GM23338 (cell line): ENCODE results near the gene TRMT6. TPM values are rescaled to one million over a fixed set of nuclear protein-coding genes. Genes with fewer than 3 reads are reported as not detected.

Experiments
- ATAC-seq: fragments of 200-7000 bp; cut with Tn5 transposase; 3 replicates; pipeline ENCODE4 v1.9.1; 2020
- DNase-seq: peaks from one replicate; pipeline ENCODE4 v3.0.0-alpha.2; 2015; ENCODE audit warnings: low spot score
- H2AFZ ChIP-seq: fragments of 200-600 bp; sonication (generic); 2 replicates; pipeline ENCODE4 v1.8.0; 2016; ENCODE audit warnings: antibody characterized with exemption, mild to moderate bottlenecking, moderate library complexity
- H3F3A ChIP-seq: fragments of 200-600 bp; sonication (generic); replicated peaks from 2 replicates; pipeline ENCODE4 v1.8.0; 2017; ENCODE audit warnings: antibody characterized with exemption, mixed run types, low read depth
- H3K27ac ChIP-seq: fragments of 200-600 bp; sonication (generic); 2 replicates; pipeline ENCODE4 v1.6.1; 2016; ENCODE audit warnings: low read depth
- H3K27me3 ChIP-seq: fragments of 200-600 bp; sonication (generic); 2 replicates; pipeline ENCODE4 v1.8.0; 2016; ENCODE audit warnings: mild to moderate bottlenecking, mixed run types, moderate library complexity; ENCODE audit not compliant: insufficient read depth
- H3K36me3 ChIP-seq: fragments of 200-600 bp; sonication (generic); 2 replicates; pipeline ENCODE4 v1.8.0; 2016; ENCODE audit warnings: mild to moderate bottlenecking; ENCODE audit not compliant: insufficient read depth
- H3K4me1 ChIP-seq: fragments of 200-600 bp; sonication (generic); 2 replicates; pipeline ENCODE4 v1.8.0; 2016; ENCODE audit warnings: mild to moderate bottlenecking, moderate library complexity; ENCODE audit not compliant: insufficient read depth
- H3K4me2 ChIP-seq: fragments of 200-600 bp; sonication (generic); 2 replicates; pipeline ENCODE4 v1.7.1; 2017; ENCODE audit warnings: mixed run types
- H3K4me3 ChIP-seq: fragments of 200-600 bp; sonication (generic); 2 replicates; pipeline ENCODE4 v1.6.1; 2016; ENCODE audit warnings: mixed run types
- H3K79me2 ChIP-seq: fragments of 200-600 bp; sonication (generic); replicated peaks from 2 replicates; pipeline ENCODE4 v1.8.0; 2017; ENCODE audit warnings: mild to moderate bottlenecking; ENCODE audit not compliant: insufficient read depth
- H3K9me2 ChIP-seq: fragments of 200-600 bp; sonication (generic); 2 replicates; pipeline ENCODE4 v1.8.0; 2017; ENCODE audit not compliant: insufficient read depth
- H4K20me1 ChIP-seq: fragments of 200-600 bp; sonication (generic); replicated peaks from 2 replicates; pipeline ENCODE4 v1.8.0; 2017; ENCODE audit warnings: mild to moderate bottlenecking; ENCODE audit not compliant: insufficient read depth
- H3K27ac Mint-ChIP-seq: 2 replicates; pipeline ENCODE4 v1.8.0; 2020; ENCODE audit warnings: inconsistent platforms, mild to moderate bottlenecking, moderate library complexity, mixed read lengths
- H3K27me3 Mint-ChIP-seq: 3 replicates; pipeline ENCODE4 v1.8.0; 2022; ENCODE audit warnings: low read depth, mild to moderate bottlenecking, moderate library complexity, mixed read lengths, inconsistent platforms; ENCODE audit not compliant: insufficient read depth, poor library complexity
- H3K36me3 Mint-ChIP-seq: 3 replicates; pipeline ENCODE4 v1.8.0; 2021; ENCODE audit warnings: low read depth, mild to moderate bottlenecking, inconsistent platforms, moderate library complexity, mixed read lengths
- H3K4me1 Mint-ChIP-seq: 3 replicates; pipeline ENCODE4 v1.8.0; 2020; ENCODE audit warnings: mild to moderate bottlenecking, inconsistent platforms, mixed read lengths
- H3K4me3 Mint-ChIP-seq: 3 replicates; pipeline ENCODE4 v1.8.0; 2021; ENCODE audit warnings: moderate library complexity, mild to moderate bottlenecking, inconsistent platforms, mixed read lengths
- H3K9me3 Mint-ChIP-seq: 3 replicates; pipeline ENCODE4 v1.8.0; 2020; ENCODE audit warnings: moderate library complexity, mild to moderate bottlenecking, inconsistent platforms, mixed read lengths
- CREB1 ChIP-seq: fragments of 250-450 bp; sonication (Bioruptor Pico); IDR thresholded peaks from 2 replicates; pipeline ENCODE4 v1.5.0; 2020; ENCODE audit warnings: low read depth, mild to moderate bottlenecking, moderate library complexity
- CTCF ChIP-seq, 2 experiments: fragments of 200-600 bp in 1 of 2; sonication (generic) in 1 of 2; conservative IDR thresholded peaks; 2 replicates each; pipeline versions ENCODE4 v1.5.1 to v1.6.1; 2016 to 2017; ENCODE audit warnings: antibody characterized with exemption in 2 of 2, low read depth in 2 of 2, mild to moderate bottlenecking in 2 of 2, moderate library complexity in 1 of 2
- ETS1 ChIP-seq: IDR thresholded peaks from 2 replicates; pipeline ENCODE4 v1.6.1; 2016; ENCODE audit warnings: antibody characterized with exemption
- JUNB ChIP-seq: IDR thresholded peaks from one replicate; pipeline ENCODE4 v1.6.1; 2016; ENCODE audit warnings: antibody characterized with exemption; ENCODE audit not compliant: unreplicated experiment
- NANOG ChIP-seq: IDR thresholded peaks from 2 replicates; pipeline ENCODE4 v1.6.1; 2016; ENCODE audit warnings: antibody characterized with exemption, borderline replicate concordance
- POLR2AphosphoS5 ChIP-seq: IDR thresholded peaks from 2 replicates; pipeline ENCODE4 v1.6.1; 2016; ENCODE audit warnings: antibody characterized with exemption, low read depth
- STAT1 ChIP-seq: IDR thresholded peaks from one replicate; pipeline ENCODE4 v1.6.1; 2016; ENCODE audit warnings: antibody characterized with exemption; ENCODE audit not compliant: unreplicated experiment
- ZNF114 ChIP-seq: fragments of 250-450 bp; sonication (Bioruptor Pico); IDR thresholded peaks from 2 replicates; pipeline ENCODE4 v1.5.0; 2020; ENCODE audit warnings: mild to moderate bottlenecking, moderate library complexity
- ZNF462 ChIP-seq: fragments of 250-450 bp; sonication (Bioruptor Pico); IDR thresholded peaks from 2 replicates; pipeline ENCODE4 v1.5.0; 2020; ENCODE audit warnings: mild to moderate bottlenecking, moderate library complexity
- polyA plus RNA-seq: library from polyadenylated mRNA; unstranded; fragments of >200 nt; fragmentation: Nextera tagmentation; extraction: Ambion mirVana; gene quantifications from 2 replicates; pipeline ENCODE4 v1.2.1, GENCODE V29; 2016
- total RNA-seq: library from RNA; depleted of rRNA; stranded (reverse); fragments of >200 nt; shearing (Covaris generic); gene quantifications from 2 replicates; pipeline ENCODE4 v1.2.3, GENCODE V29; 2014

TRMT6 gene
- total and polyA plus RNA-seq, 2 experiments from 2014 or later, result 15.5 to 26.3 TPM

GRCh38 chr20:5973971-5974370 lies 23.6 kb upstream of the TRMT6 start:
- Mint-ChIP-seq H3K4me3 (no peak overlapping the region), H3K27me3 (peaks cover 28% of the 10 kb centered on the region), H3K9me3 (no peaks in the 10 kb centered on the region), H3K4me1 (peaks cover 15% of the 10 kb centered on the region), H3K27ac (no peak overlapping the region), H3K36me3 (peaks cover 71% of the 10 kb centered on the region)
- Histone ChIP-seq H3K27ac (no peak overlapping the region), H2AFZ (no peak overlapping the region), H4K20me1 (peaks cover 26% of the 10 kb centered on the region), H3K4me2 (no peak overlapping the region), H3K27me3 (peaks cover 24% of the 10 kb centered on the region), H3K36me3 (peaks cover 25% of the 10 kb centered on the region), H3F3A (no peaks in the 10 kb centered on the region), H3K9me2 (no peaks in the 10 kb centered on the region), H3K79me2 (no peaks in the 10 kb centered on the region), H3K4me3 (no peak overlapping the region), H3K4me1 (peaks cover 4% of the 10 kb centered on the region; the same call in 1 of the 2 replicates)
- ATAC-seq, result no peak
- no peak for DNase-seq
- TF ChIP-seq CTCF (conservative IDR thresholded peaks at IDR 0.05; ENCODE audit: low read depth in 2 of 2) (no peak), ZNF114 (CRISPR knock-in tag) (no peak), CREB1 (CRISPR knock-in tag) (no peak)

- Mint-ChIP-seq H3K4me3 (no peak overlapping the region), H3K9me3 (no peaks in the 10 kb centered on the region), H3K4me1 (peaks cover 15% of the 10 kb centered on the region), H3K36me3 (peaks cover 71% of the 10 kb centered on the region), H3K27me3 (peaks cover 36% of the 10 kb centered on the region), H3K27ac (no peak overlapping the region)
- Histone ChIP-seq H3K4me2 (no peak overlapping the region), H3F3A (no peaks in the 10 kb centered on the region), H3K36me3 (peaks cover 24% of the 10 kb centered on the region), H3K9me2 (no peaks in the 10 kb centered on the region), H3K4me3 (no peak overlapping the region), H3K79me2 (no peaks in the 10 kb centered on the region), H2AFZ (no peak overlapping the region), H4K20me1 (peaks cover 34% of the 10 kb centered on the region), H3K4me1 (peaks cover 4% of the 10 kb centered on the region; the same call in 1 of the 2 replicates), H3K27ac (no peak overlapping the region), H3K27me3 (peaks cover 32% of the 10 kb centered on the region)
- DNase-seq (no peak), ATAC-seq (no peak)
- no peak for TF ChIP-seq STAT1
- no peak for TF ChIP-seq ETS1
- TF ChIP-seq CTCF (conservative IDR thresholded peaks at IDR 0.05; ENCODE audit: low read depth in 2 of 2), result no peak
- no peak for TF ChIP-seq POLR2AphosphoS5
- TF ChIP-seq CREB1 (CRISPR knock-in tag), result no peak
- no peak for TF ChIP-seq NANOG
- TF ChIP-seq ZNF462, result no peak
- no peak for TF ChIP-seq JUNB
Observed at GRCh38 chr20:5973172-5973571, 22.8 kb upstream of the TRMT6 start.
